ENCODE data around the gene CEBPE.

Gene CEBPE

DNA sequence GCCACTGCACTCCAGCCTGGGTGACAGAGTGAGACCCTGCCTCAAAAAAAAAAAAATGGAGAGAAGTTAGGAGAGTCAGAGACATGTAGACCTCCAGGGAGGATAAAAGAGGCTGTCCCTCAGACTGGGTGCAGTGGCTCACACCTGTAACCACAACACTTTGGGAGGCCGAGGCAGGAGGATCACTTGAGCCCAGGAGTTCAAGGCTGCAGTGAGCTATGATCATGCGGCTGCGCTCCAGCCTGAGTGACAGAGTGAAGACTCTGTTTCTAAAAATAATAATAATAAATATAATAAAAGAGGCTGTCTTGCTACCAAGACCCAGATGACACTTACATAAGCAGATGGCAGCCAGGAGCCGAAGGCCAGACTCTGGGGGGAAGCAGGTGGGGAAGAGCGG is 45.9 kb upstream of the CEBPE start:
- H3K27me3 ChIP-seq (ENCODE audit: insufficient read depth, low read length, poor library complexity, severe bottlenecking) = no peaks in the 10 kb centered on the region
- no peak overlapping the region for H2AFZ ChIP-seq (ENCODE audit: low read length)
- H3F3A ChIP-seq (ENCODE audit: low read depth) = no peaks in the 10 kb centered on the region
- no peak overlapping the region for H3K9ac ChIP-seq (ENCODE audit: low read depth, low read length, poor library complexity, severe bottlenecking)
- TF ChIP-seq EZH2phosphoT487 (IDR thresholded peaks at IDR 0.05; ENCODE audit: borderline replicate concordance) = no peak
- no peak for TF ChIP-seq CTCF (conservative IDR thresholded peaks at IDR 0.05; ENCODE audit: low read length)
- no peaks in the 10 kb centered on the region for H3K36me3 ChIP-seq (ENCODE audit: insufficient read depth, low read length)
- no peaks in the 10 kb centered on the region for H4K20me1 ChIP-seq (ENCODE audit: insufficient read depth, low read length, poor library complexity, severe bottlenecking)
- H3K4me2 ChIP-seq (ENCODE audit: low read depth, low read length, poor library complexity, severe bottlenecking) = no peak overlapping the region
- no peaks in the 10 kb centered on the region for H3K9me2 ChIP-seq (replicated peaks; ENCODE audit: low read depth, low read length)
- H3K4me3 ChIP-seq (ENCODE audit: low read length, poor library complexity, severe bottlenecking) = no peak overlapping the region
- no peaks in the 10 kb centered on the region for H3K4me1 ChIP-seq (ENCODE audit: insufficient read depth, low read length, poor library complexity, severe bottlenecking)
- no peaks in the 10 kb centered on the region for H3K79me2 ChIP-seq (ENCODE audit: insufficient read depth, low read length)
- H3K9me3 ChIP-seq (ENCODE audit: insufficient read depth, low read depth, low read length) = no peaks in the 10 kb centered on the region

DNA sequence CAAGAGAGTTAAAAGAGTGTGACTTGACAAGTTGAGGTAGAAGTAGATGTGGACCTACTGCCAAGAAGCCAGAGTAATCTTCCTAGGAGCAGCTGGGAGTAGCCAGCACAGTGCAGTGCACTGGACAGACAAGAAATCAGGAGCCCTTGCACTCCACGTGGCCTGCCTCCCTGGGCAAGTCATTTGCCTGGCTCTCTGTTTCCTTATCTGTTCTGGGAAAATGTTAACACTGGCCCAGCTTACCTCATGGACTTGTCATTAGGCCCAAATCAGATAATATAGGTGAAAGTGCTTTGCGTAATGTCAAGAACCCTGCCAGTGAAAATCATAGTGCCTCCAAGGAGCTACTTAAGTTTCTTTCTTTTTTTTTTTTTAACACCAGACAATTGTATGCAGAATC is 45.2 kb upstream of the CEBPE start:
- no peaks in the 10 kb centered on the region for H3K36me3 ChIP-seq (ENCODE audit: insufficient read depth, low read length)
- H3K9me2 ChIP-seq (replicated peaks; ENCODE audit: low read depth, low read length) = no peaks in the 10 kb centered on the region
- no peaks in the 10 kb centered on the region for H3K27me3 ChIP-seq (ENCODE audit: insufficient read depth, low read length, poor library complexity, severe bottlenecking)
- no peaks in the 10 kb centered on the region for H3K79me2 ChIP-seq (ENCODE audit: insufficient read depth, low read length)
- H4K20me1 ChIP-seq (ENCODE audit: insufficient read depth, low read length, poor library complexity, severe bottlenecking) = no peaks in the 10 kb centered on the region
- H3K4me1 ChIP-seq (ENCODE audit: insufficient read depth, low read length, poor library complexity, severe bottlenecking) = no peaks in the 10 kb centered on the region
- no peak overlapping the region for H3K4me3 ChIP-seq (ENCODE audit: low read length, poor library complexity, severe bottlenecking)
- TF ChIP-seq EZH2phosphoT487 (IDR thresholded peaks at IDR 0.05; ENCODE audit: borderline replicate concordance) (no peak), CTCF (conservative IDR thresholded peaks at IDR 0.05; ENCODE audit: low read length) (no peak)
- no peaks in the 10 kb centered on the region for H3F3A ChIP-seq (ENCODE audit: low read depth)
- no peaks in the 10 kb centered on the region for H3K9me3 ChIP-seq (ENCODE audit: insufficient read depth, low read depth, low read length)
- no peak overlapping the region for H3K4me2 ChIP-seq (ENCODE audit: low read depth, low read length, poor library complexity, severe bottlenecking)
- H2AFZ ChIP-seq (ENCODE audit: low read length) = no peak overlapping the region
- H3K9ac ChIP-seq (ENCODE audit: low read depth, low read length, poor library complexity, severe bottlenecking) = no peak overlapping the region

DNA sequence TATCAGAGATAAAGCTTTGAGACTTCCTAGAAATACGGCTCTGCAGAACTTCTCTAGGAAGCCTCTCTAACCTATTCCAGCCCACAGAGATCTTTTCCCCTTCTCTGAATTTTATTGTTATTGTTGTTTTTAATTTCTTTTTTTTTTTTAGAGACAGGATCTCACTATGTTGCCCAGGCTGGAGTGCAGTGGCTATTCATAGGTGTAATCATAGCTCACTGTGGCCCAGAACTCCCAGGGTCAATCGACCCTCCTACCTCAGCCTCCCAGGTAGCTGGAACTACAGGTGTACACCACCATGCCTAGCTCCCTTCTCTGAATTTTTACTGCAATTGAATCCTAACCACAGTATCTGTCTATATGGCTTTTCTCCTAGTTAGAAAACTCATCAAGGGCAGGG is 44.8 kb upstream of the CEBPE start:
- Histone ChIP-seq H2AFZ (ENCODE audit: low read length) (no peak overlapping the region), H4K20me1 (ENCODE audit: insufficient read depth, low read length, poor library complexity, severe bottlenecking) (no peaks in the 10 kb centered on the region), H3K79me2 (ENCODE audit: insufficient read depth, low read length) (no peaks in the 10 kb centered on the region), H3K27me3 (ENCODE audit: insufficient read depth, low read length, poor library complexity, severe bottlenecking) (no peaks in the 10 kb centered on the region), H3K9me2 (replicated peaks; ENCODE audit: low read depth, low read length) (no peaks in the 10 kb centered on the region), H3K9ac (ENCODE audit: low read depth, low read length, poor library complexity, severe bottlenecking) (no peak overlapping the region), H3K9me3 (ENCODE audit: insufficient read depth, low read depth, low read length) (no peaks in the 10 kb centered on the region), H3K36me3 (ENCODE audit: insufficient read depth, low read length) (no peaks in the 10 kb centered on the region), H3K4me1 (ENCODE audit: insufficient read depth, low read length, poor library complexity, severe bottlenecking) (no peaks in the 10 kb centered on the region), H3K4me2 (ENCODE audit: low read depth, low read length, poor library complexity, severe bottlenecking) (no peak overlapping the region), H3K4me3 (ENCODE audit: low read length, poor library complexity, severe bottlenecking) (no peak overlapping the region), H3F3A (ENCODE audit: low read depth) (no peaks in the 10 kb centered on the region)
- TF ChIP-seq EZH2phosphoT487 (IDR thresholded peaks at IDR 0.05; ENCODE audit: borderline replicate concordance) (no peak), CTCF (conservative IDR thresholded peaks at IDR 0.05; ENCODE audit: low read length) (no peak)

Data from Loucy (cell line).